HG03139 (cell line): ENCODE results near the gene SIRT7.

Source experiments
- ATAC-seq: cut with Tn5 transposase; IDR thresholded peaks from one replicate; pipeline ENCODE4 v1.9.1; 2021; ENCODE audit not compliant: unreplicated experiment

SIRT7 gene

DNA sequence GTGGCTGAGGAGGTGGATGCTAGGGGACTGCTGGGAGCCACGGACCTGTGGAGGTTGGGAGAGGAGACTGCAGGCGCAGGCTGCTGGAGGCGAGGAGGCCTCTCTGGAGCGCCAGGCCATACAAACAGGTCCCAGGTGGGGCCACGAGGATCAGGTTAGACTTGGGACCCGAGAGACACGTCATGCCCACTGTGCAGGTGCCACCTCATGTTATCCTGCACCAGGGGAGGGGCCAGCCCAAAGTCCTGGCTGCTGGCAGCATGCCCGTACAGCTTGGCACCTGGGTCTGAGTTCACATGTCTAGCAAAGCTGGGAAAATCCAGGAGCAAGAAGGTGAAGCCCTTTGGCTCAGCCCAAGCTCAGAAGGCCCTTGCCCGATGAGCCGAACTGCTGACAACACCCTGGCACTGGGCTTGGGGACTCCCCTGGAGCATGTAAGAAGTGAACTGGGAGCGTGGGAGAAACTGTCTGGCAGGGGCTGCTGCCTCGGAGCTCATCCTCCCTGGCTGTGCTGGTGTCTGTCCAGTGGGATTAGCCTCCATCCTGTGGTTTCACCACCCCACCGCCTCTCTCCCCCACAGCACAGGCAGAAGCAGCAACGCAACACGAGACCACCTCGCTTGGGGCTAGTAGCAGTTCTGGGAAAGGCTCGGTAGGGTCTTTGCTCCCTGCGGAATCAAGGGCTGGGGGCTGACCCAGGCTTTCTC, 52.1 kb downstream of the SIRT7 start:
- ATAC-seq: no peak

GRCh38 chr17:81865358-81865732, 52.6 kb downstream of the SIRT7 start:
- no peak for ATAC-seq

DNA sequence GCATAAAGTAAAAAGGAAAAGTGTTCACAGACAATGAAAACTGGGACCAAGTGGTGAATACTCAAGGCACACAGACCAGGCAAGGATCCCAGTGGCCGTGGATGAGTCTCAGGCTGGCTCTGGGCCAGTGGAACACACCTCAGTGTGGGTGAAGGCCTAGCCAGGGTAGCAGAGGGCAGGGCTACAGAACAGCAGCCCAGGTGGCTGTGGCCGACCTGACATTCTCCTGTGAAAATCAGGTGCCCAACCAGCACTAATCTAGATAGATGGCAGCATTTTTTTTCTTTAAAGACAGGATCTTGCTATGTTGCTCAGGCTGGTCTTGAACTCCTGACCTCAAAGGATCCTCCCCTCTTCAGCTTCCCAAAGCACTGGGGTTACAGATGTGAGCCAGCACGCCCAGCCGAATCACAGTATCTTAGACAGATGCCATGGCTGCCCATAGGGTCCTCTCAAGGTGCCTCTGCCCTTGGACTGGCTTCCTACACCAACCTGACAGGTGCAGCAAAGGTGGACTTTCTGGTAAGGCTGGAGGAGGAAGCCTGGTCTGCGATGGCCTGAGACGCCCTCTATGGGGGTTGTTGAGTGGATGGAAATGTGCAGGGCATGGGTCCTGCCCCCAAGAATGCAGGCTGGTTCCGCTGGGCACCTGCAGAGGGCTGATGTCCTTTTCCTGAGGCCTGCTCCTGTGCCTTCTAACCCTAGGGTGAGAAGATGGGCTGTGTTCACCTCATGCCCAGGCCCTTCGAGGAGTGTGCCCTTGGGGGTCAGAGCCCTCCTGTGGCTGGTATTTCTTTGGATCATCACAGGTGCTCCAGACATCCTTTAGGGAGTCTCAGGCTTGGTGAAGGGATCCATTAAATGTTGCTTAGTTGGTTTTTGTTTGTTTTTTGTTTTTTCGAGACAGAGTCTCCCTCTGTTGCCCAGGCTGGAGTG, 53.9 kb downstream of the SIRT7 start:
- ATAC-seq: no peak

GRCh38 chr17:81863123-81863675, 54.8 kb downstream of the SIRT7 start:
- ATAC-seq: no peak
